ENCODE measurements around the gene NALCN.

NALCN gene

DNA sequence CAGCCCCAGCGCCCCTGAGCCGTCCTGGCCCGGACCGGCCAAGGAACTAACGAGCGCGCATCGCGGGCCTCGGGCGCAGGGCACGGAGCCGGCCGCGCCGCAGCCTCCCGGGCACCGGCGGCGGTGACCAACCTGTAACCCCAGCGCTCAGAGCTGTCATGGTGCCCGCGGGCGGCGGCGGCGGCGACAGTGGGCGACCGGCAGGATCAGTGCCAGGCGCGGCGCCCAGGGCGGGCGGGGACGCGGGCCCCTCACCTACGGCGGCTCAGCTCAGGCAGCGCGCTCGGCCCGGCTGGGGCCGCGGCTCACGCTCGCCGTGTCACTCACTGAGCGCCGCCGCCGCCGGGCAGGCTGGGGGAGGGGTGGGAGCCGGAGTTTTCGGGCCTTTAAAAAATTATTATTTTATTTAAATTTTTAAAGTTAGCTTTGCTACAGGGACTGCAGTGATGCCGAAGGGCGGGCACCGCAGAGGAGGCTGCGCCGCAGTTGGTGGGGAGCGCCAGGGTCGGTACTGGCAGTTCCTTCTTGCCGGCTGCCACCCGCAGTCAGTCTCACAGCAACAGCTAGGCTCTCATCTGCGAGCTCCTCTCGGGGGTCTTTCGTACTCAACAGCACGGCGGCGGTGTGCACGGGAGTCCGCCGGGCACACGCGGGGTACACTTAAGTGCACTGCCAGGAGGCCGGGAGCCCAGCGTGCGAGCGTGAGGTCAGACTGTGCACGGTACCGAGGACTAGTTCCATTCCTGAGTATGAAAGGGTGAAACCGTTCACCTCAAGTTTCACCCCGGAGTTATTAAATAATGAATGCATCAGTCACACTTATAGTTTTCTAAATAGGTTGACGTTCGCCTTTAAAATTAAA is at the start of gene NALCN:
Gene NALCN (minus strand): TSS at position 328 of the 862 bp plus-strand sequence. CDS start 17,382 bp downstream, outside the sequence.
- peak in 47 of 58 donors; percentile 9 to 77 (median 58) for DNase-seq

DNA sequence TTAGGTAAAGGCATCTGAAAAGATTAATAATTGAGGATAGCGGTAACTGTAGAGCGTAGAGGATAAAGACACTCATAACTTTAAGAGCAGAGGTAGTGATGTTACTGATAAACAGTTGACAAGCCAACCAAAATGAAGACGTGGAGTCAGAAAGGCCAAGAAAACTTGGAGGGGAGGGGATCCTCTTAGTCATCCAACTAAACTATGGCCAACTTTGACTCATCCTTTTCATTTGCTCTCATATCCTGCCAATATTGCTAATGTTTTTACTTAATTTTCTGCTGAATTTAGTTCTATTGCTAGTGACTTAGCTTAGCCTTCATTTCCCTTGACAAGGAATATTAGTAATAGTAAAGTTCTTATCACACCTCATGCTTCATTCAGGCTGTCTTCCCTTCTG is 49.6 kb upstream of the NALCN start:
- DNase-seq, result no peak

DNA sequence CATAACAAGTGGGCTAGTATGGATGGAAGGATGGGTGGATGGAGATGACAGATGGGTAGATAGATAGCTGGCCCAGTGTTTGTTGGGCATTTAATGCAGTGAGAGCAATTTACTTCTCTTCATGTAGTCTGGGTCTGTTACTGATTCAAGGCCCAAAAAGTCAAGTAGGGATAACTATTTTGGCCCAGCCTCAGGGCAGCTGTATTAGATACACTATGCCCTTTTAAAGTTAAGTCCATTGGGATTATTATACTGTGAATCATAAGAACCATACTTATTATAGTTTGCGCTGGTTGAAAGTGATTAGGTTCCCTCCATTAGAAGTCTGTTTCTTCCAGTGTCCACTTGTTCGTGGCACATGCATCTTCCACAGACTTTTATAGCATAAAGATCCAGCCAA is 40.9 kb upstream of the NALCN start:
- no peak for DNase-seq

DNA sequence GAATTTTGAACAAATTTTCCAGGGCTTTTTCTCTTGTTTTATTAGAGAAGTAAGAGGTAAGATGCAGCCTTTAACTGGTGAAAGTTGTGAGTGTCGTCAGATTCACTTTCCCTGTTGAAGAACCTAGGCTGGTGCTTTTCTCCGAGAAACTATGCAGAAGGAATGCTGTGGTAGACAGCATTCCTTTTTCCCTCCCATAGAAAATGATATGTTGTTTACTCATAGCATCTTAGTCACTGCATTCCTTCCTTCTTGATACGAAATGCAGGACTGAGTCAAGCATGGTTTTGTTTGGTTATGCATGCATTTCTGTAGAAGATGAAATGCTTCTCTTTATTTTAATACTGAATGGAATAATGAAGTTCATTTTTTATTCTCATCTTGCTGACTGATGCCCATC is 39.6 kb upstream of the NALCN start:
- DNase-seq, result no peak

DNA sequence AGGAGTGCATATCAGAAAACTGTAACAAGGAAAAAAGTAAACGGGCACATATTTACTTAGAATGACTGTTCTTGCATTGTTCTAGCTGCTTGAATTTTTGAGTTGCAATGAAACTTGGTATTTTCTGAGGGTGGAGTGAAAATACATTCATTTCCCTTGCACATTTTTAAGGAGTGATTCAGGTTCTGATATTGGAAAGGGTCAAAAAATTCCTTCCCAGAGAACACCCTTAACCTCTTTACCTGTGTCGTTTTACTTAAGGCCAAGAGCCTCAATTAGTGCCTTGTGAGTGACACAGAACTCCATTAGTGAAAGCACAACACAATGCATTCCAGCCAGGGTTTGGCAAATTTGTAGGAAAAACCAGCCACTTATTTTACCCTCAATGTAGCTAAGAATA is 38.5 kb upstream of the NALCN start:
- no peak for DNase-seq

DNA sequence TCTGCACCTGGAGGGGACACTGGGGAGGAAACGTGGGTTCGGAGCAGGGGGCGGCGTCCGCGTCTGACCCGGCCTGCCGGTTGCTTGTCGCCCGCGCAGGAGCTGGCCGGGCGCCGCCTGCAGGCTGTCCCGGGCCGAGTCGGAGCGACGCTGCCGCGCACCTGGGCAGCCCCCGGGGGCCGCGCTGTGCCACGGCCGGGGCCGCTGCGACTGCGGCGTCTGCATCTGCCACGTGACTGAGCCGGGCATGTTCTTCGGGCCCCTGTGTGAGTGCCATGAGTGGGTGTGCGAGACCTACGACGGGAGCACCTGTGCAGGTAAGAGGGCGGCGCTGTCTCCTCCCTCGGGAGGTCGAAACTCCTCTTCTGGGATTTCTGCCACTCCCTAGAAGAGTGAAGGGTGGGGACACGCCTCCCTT is 37.5 kb upstream of the NALCN start:
- peak in 8 of 58 donors; percentile 0 to 10 (median 8) for DNase-seq

DNA sequence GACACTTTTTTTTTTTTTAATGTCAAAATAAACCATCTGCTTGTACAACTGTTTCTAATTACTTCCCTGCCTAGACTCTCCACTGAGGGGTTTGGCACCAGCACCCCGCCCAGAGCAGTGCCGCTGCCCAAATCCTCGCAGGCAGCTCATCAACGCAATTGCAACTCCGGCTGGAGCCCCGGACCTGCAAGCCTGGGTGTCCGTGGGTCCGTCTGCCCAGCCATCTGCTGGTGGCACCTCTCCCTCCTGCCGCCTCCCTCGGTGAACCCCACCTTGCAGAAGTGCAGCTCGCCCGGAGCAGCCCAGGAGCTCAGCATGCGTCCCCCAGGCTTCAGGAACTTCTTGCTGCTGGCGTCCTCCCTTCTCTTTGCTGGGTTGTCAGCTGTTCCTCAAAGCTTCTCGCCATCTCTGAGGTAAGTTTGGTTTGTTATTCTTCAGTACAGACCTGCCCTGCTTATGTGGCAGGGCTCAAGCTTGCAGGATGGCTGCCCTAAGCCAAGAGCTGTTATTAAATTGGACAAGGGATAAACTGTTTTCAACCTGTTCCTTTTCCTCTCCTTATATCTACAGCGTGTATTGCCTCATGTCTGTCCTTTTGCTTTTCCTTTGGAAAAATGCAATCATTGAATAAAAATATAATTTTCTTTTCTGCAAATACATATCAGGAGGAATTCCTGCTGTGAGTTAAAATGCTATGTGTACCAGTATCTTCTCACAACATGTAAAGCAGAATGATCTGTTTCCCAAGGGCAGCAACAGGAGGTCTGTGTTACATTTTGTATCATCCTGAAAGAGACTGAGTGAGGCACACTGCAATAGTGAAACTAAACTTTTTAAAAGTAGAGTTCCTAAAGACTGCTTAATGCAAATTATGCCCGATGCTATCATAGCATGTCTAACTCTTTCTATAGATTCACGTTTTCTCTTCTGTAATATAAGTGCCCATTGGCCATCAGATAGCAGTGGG is 36.5 kb upstream of the NALCN start, which contains the start of gene ITGBL1:
Gene ITGBL1 (plus strand): TSS at position 157 of the 967 bp plus-strand sequence. CDS start 159 bp downstream, at position 316.
- DNase-seq, result peak in 3 of 58 donors; percentile 2 to 5 (median 3)

DNA sequence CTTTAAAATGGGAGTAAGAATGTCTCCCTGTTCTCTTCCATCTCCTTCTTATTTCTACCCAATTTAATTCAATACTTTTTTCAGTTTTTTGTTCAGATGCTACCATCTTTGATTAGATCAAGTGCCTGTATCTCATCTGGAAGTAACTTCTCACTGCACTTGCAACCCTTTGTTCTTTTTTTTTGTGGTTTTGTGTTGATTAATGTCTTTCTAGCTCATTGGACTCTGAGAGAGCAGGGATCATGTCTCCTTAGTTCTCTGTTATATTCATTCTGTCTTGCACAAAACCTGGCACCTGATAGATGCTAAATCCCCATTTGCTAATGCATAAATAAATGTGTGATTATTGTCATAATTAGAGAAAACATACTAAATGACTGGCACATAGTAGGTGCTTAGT is 35.3 kb upstream of the NALCN start:
- no peak for DNase-seq

DNA sequence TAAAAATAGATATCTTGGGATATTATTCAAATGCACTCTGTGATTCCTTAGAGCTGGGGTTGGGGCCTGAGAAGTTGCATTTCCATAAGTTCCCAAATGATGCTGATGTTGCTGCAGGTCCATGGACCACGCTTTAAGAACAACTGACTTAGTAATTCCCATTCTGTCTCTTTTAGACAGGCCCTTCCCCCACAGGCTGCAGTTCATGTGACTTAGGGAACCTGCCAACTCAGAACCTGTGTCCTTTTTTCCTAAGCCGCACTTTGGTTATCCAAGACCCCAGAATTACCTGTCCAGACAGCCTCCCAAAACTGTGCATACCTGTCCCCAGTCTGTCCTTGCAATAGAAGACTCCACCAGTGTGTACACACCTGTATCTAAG is 34.4 kb upstream of the NALCN start:
- no peak for DNase-seq

DNA sequence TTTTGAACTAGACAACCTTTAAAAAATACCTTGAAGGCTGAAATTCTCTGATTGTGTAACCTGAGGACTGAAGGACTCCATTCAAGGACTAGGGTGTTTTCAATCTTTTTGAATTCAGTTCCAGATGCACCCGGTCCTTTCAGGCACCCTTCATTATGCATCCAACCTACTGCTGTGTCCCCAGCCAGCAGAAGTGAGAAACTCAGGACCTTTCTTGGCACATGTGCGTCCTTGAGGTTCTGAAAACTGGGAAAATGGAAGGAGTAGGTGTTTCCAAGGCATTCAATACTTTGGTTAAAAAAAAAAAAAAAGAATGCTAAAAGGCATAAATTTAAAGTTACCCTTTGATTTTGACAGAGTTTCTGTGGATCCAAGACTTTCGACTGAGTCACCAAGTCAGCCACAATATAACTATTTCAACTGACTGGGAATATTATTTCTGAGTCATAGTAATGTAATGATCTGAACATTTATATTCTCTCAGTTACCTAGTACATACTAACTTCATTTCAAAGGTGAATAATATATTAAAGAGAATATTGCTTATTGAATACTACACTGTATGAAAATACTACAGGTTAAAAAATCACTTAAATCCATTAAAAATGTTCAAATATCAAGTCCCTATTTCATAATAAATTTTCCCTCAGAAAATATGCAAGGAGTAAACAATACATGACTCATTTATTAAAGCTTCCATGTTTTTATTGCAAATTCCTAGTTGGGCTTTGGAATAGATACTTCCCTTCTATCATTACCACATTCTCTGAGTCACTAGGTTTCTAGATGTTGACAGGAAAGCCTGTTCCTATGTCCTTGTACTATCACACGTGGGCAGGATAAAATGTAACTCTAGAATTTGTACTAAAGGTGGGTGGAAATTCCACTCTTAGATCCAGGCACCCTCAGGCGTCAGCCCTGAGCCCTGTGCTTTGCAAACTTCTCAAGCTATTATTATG is 33.8 kb upstream of the NALCN start:
- DNase-seq, result no peak

DNA sequence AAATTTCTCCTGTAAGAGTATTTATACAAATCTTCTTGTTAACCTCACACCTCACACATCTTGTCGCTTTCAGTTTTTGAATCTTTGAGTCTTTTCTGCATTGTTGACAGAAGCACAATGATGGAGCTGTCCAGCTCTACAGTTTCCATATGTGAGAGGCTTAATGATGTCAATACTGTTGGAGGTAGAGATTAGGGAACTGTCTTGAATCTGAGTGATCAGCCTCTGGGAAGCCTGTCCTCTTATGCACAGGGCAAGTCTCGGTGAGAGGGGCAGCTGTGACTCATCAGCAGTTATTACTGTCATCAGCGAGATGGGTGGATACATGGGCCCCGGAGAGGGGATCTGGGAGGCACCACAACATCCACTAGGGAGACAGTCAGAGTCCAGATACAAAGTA is 31.5 kb upstream of the NALCN start:
- DNase-seq, result no peak

DNA sequence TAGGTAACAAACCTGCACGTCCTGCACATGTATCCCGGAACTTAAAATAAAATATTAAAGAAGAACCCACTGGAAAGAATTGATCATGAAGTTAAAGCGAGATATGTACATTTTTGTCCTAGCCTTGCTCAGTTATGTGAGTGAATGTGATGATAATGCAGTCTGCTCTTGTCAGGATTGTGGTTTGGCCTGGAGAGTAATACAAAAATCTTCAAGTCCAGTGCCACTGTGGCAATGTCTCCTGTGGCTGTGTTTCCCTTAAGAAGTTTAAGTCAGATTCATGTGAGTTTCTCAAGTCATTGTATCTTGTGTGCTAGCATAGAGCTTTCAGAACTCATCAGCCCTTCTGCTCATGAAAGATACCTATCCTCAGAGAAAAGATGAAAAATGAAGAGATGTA is 18.2 kb upstream of the NALCN start:
- no peak for DNase-seq

DNA sequence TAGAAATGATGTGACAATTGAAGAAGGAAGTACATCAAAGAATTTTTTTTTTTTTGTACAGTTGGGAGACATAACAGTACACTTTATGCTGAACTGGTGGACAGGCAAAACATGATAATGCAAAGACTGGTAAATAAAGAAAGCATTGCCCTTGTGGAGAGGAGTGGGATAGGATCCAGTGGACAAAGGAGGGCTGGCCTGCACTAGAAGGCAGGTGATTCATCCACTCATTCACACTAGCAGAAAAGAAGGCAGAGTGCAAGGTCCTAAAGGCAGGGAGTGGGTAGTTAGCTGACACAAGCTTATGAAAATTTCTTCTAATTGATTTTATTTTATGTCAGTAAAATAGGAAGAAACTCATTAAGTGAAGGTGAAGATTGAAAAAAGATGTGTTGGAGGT is 17.6 kb upstream of the NALCN start:
- DNase-seq, result no peak

DNA sequence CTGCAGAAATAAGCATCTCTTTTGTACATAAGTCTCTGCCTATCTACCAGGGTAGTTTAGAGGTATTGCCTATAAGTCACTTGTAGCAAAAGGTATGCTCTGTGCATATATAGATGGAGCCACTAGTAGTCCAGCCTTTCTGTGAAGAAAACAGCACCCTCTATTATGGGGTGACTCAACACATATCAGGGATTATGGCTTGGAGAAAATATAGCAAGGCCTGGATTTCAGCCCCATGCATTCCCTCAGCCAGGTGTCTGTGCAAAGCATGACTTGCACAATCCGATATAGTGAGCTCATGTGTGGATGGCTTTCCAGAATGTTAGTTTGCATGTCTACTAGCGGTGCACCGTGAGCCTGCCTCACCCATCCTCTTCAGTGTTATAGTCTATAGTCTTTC is 13.4 kb upstream of the NALCN start:
- DNase-seq, result no peak

DNA sequence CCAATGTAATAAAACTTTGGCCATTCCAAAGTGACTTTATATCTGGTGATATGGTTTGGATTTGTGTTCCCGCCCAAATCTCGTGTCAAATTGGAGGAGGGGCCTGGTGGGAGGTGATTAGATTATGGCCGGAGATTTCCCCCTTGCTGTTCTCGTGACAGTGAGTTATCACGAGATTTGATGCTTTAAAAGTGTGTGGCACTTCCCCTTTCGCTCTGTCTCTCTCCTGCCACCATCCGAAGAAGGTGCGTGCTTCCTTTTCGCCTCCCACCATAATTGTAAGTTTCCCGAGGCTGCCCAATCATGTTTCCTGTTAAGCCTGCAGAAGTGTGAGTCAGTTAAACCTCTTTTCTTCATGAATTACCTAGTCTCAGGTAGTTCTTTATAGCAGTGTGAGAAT is 9.3 kb upstream of the NALCN start:
- no peak for DNase-seq

DNA sequence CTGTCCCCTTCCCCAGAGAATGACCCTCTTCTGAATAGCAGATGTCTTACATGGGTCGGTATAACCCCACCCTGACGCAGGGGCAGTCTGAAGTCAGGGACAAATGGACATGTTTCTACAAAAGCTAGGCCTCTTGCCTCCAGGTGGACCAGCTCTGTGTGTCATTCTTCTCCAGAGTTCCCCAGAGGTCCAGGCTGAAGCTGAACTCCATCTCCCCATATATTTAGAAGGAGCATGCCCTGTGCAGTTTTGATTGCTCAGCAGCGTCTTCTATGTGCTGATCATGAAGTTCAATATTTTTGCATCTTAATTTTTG is 8.8 kb upstream of the NALCN start:
- DNase-seq, result peak in 1 of 58 donors; percentile 50

DNA sequence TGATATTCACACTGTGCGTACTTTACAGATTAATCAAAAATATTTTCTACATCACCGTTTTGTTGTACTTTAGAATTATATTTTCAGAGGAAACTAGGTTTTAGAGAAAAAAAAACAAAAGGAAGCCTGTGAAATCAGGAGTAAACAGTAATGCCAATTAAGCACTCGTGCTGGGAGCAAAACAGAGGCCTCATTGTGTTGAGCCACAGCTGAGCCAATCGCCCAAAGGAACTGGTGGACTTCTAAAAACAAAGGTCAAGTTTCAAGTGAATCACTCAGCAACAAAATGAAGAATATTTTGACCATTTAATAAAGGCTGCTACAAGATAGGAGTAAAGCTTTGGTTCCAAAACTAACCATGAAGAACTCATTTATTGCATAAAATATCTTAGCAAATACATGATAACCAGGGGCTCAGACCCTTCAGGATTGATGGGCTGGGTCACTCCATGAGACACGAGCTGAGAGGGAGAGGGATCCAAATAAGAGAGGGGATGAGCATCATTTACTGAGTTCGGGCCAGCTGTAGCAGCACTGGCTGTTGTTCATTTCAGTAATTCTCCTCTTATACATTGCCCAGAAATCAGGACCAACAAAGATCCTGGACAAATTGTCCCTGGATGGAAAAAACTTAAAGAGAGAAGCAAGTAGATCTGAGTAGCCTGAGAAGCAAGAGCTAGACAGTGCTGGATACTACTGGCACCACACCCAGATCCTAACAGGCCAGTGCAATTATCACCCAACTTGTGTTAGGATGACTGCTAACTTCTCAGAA is 8.3 kb upstream of the NALCN start:
- DNase-seq, result peak in 44 of 58 donors; percentile 2 to 84 (median 35)

DNA sequence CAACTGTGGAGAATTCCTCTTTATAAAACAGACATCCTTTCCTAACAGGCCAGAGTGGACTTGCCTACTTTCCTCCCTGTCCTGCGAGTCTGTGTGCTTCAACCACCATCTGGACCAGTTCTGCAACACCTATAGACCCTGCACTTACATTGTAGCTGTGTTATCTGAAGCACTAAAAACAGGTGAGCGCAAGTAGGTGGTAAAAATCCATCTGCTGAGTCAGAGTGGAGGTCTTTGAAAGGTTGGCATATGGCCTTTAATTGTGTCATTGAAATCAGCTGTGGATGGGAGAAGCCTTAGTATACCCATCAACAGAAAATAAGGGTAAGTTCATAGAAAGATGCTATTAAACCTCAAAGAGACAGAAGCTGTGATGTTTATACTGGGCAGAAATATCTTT is 7.6 kb upstream of the NALCN start:
- DNase-seq, result peak in 2 of 58 donors; percentile 8 to 16

DNA sequence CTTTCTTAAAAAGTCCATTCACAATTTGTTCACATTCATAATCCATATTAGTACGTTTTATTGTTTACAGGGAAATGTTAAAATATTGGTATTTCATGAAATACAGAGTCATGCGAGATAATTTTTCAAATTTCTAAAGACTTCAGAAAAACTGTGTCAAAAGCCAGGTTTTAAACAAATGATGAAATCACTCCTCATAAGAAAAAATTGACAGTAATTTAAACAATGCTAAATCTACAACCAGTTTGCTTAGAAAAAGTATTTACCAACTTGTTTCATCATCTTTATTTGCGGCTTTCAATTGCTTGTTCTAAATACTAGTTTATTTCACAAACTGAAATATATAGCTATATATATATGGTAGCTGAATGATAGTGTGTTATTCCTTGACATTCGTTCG is 1.2 kb upstream of the NALCN start:
- DNase-seq, result no peak

DNA sequence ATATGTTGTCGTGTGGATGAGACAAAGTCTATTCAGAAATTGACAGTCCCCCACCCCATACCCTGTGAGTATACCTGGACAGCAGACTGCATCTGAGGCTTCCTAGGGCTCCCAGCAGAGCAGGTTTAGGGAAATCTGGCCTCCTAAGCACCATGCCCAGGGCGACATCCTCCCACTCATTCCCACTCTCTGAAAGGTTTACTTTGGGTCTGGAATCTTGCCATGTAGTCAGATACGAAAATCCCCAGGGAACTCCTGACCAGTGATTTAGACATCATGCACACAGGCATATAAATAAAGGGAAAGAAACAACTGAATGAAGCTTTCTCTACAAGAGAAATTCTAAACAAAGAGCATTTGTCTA is 717 bp upstream of the NALCN start:
- peak in 3 of 58 donors; percentile 16 to 38 (median 30) for DNase-seq

Data from anterior cingulate cortex (tissue), 58 donors.